PC-9 (cell line): ENCODE data around the gene PPAN. TPM values are rescaled to one million over a fixed set of nuclear protein-coding genes. Genes with fewer than 3 reads are reported as not detected.

Source experiments
- BruUV-seq: library from RNA; stranded (reverse); fragments of 400-500 nt; replicated peaks from 2 replicates; lab custom pipeline; 2021; lab: Mats Ljungman, UMichigan
- CTCF ChIA-PET: fragments of 300-600 bp; sonication (Branson Sonifier 250); formaldehyde crosslinking; loops from one replicate; lab custom pipeline; 2022; ENCODE audit warnings: antibody characterized with exemption; lab: Charles Lee
- POLR2A ChIA-PET: fragments of 300-600 bp; sonication (Branson Sonifier 250); formaldehyde crosslinking; loops from one replicate; lab custom pipeline; 2022; ENCODE audit warnings: antibody characterized with exemption; ENCODE audit not compliant: unreplicated experiment; lab: Charles Lee
- DNase-seq, 2 experiments: peaks; one replicate each; pipeline versions ENCODE4 v3.0.0 to v3.0.0-alpha.2; 2015 to 2022; ENCODE audit warnings: mixed read lengths in 1 of 2
- H2AFZ ChIP-seq: fragments of 200-600 bp; sonication (generic); 2 replicates; pipeline ENCODE4 v1.8.1; 2017; ENCODE audit warnings: antibody characterized with exemption
- H3F3A ChIP-seq: fragments of 200-600 bp; sonication (generic); 2 replicates; pipeline ENCODE4 v1.8.1; 2017; ENCODE audit warnings: antibody characterized with exemption, mild to moderate bottlenecking, low read depth; ENCODE audit not compliant: insufficient read depth
- H3K27ac ChIP-seq: fragments of 200-600 bp; sonication (generic); 2 replicates; pipeline ENCODE4 v1.6.1; 2016; ENCODE audit warnings: mixed run types
- H3K27me3 ChIP-seq: fragments of 200-600 bp; sonication (generic); 2 replicates; pipeline ENCODE4 v1.6.1; 2016; ENCODE audit warnings: low read depth, mixed run types; ENCODE audit not compliant: insufficient read depth
- H3K36me3 ChIP-seq: fragments of 200-600 bp; sonication (generic); 2 replicates; pipeline ENCODE4 v1.6.1; 2016; ENCODE audit warnings: low read depth, mixed run types
- H3K4me1 ChIP-seq: fragments of 200-600 bp; sonication (generic); replicated peaks from 2 replicates; pipeline ENCODE4 v1.6.1; 2016; ENCODE audit warnings: mixed run types; ENCODE audit not compliant: insufficient read depth
- H3K4me2 ChIP-seq: fragments of 200-600 bp; sonication (generic); 2 replicates; pipeline ENCODE4 v1.6.1; 2017; ENCODE audit warnings: mixed run types
- H3K4me3 ChIP-seq: fragments of 200-600 bp; sonication (generic); 2 replicates; pipeline ENCODE4 v1.6.1; 2016; ENCODE audit warnings: mixed run types
- H3K79me2 ChIP-seq: fragments of 200-600 bp; sonication (generic); 2 replicates; pipeline ENCODE4 v1.6.1; 2017; ENCODE audit warnings: low read depth, mixed run types
- H3K9me2 ChIP-seq: fragments of 200-600 bp; sonication (generic); 2 replicates; pipeline ENCODE4 v1.8.1; 2017; ENCODE audit warnings: mild to moderate bottlenecking; ENCODE audit not compliant: insufficient read depth
- H3K9me3 ChIP-seq: fragments of 200-600 bp; sonication (generic); 2 replicates; pipeline ENCODE4 v1.8.1; 2016; ENCODE audit warnings: low read depth; ENCODE audit not compliant: insufficient read depth
- H4K20me1 ChIP-seq: fragments of 200-600 bp; sonication (generic); 2 replicates; pipeline ENCODE4 v1.8.1; 2017; ENCODE audit not compliant: insufficient read depth
- EZH2 ChIP-seq: fragments of 200-600 bp; sonication (generic); IDR thresholded peaks from 2 replicates; pipeline ENCODE4 v1.8.0; 2017; ENCODE audit warnings: antibody characterized with exemption, low read depth
- intact Hi-C: fragments of 100-400 bp; cut with micrococcal nuclease; formaldehyde crosslinking; loops from one replicate; pipeline ENCODE4 v1.10.0; 2022; ENCODE audit not compliant: unreplicated experiment
- total RNA-seq: library from RNA; stranded (reverse); gene quantifications from 2 replicates; pipeline ENCODE4 v1.2.3, GENCODE V29; 2021
- TF ChIP-seq, protein P1 (sequence below): fragments of 200-600 bp; sonication (generic); conservative IDR thresholded peaks from 2 replicates; pipeline ENCODE4 v1.6.1; 2017; ENCODE audit warnings: mixed run types, antibody characterized with exemption, mild to moderate bottlenecking, moderate library complexity

The PPAN gene
- total RNA-seq, 1 experiment from 2014 or later, result 41.0 TPM

DNA sequence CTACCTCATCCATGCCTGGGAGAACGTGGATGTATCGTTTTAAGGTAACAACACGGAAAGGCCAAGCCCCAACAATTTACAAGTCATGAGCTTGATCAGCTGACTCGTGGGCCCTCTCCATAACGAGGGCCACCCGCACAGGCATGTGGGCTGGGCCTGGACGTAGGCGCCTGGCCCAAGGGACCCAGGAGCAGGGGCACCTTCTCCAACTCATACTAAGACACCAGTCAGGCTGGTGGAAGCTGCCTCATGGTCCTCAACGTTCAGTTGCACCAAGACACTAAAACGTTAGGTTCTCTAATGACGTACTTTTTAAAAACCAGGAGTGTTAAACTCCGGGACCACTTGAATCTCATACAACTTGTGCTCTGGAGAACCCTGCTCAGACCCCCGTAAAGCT is 35.3 kb downstream of the PPAN start:
- Histone ChIP-seq H3K9me3 (no peaks in the 10 kb centered on the region), H3K79me2 (no peaks in the 10 kb centered on the region), H2AFZ (no peak overlapping the region), H3K9me2 (no peaks in the 10 kb centered on the region), H3K4me1 (no peaks in the 10 kb centered on the region), H3K4me3 (no peak overlapping the region), H3K4me2 (no peak overlapping the region), H3K27ac (no peak overlapping the region), H3F3A (peaks cover 4% of the 10 kb centered on the region; the same call in 1 of the 2 replicates), H3K27me3 (no peaks in the 10 kb centered on the region), H4K20me1 (no peaks in the 10 kb centered on the region), H3K36me3 (peaks cover 53% of the 10 kb centered on the region)
- ChIA-PET POLR2A (no interaction called here), CTCF (no interaction called here)
- BruUV-seq, result no TSS peak
- DNase-seq, result no peak
- TF ChIP-seq EZH2, result no peak
- TF ChIP-seq, protein P1, sequence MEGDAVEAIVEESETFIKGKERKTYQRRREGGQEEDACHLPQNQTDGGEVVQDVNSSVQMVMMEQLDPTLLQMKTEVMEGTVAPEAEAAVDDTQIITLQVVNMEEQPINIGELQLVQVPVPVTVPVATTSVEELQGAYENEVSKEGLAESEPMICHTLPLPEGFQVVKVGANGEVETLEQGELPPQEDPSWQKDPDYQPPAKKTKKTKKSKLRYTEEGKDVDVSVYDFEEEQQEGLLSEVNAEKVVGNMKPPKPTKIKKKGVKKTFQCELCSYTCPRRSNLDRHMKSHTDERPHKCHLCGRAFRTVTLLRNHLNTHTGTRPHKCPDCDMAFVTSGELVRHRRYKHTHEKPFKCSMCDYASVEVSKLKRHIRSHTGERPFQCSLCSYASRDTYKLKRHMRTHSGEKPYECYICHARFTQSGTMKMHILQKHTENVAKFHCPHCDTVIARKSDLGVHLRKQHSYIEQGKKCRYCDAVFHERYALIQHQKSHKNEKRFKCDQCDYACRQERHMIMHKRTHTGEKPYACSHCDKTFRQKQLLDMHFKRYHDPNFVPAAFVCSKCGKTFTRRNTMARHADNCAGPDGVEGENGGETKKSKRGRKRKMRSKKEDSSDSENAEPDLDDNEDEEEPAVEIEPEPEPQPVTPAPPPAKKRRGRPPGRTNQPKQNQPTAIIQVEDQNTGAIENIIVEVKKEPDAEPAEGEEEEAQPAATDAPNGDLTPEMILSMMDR, result no peak
- intact Hi-C loops, result no loop called here

DNA sequence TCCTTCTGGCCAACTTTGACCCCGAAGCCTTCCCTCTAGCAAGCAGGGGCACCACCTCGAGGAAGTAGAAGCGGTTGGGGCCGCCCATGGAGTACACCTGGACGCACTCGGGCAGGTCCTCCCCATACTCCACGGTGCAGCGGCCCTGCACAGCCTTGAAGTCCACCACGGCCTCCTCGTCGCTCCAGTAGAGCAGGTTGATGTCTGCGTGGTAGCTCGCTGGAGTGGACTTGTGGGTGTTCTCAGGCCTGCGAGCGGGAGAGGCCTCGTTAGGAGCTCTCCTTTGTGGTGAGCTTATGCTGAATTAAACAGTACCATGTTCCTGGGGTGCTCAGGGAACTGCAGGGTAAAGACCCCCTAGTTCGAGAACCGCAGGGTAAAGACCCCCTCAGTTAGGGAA is 35.8 kb downstream of the PPAN start:
- Histone ChIP-seq H3K36me3 (peaks cover 54% of the 10 kb centered on the region), H3K9me3 (no peaks in the 10 kb centered on the region), H3K4me3 (no peak overlapping the region), H3F3A (peaks cover 4% of the 10 kb centered on the region; the same call in 1 of the 2 replicates), H4K20me1 (peaks cover 3% of the 10 kb centered on the region; the same call in 1 of the 2 replicates), H3K4me1 (no peaks in the 10 kb centered on the region), H3K79me2 (no peaks in the 10 kb centered on the region), H3K27me3 (no peaks in the 10 kb centered on the region), H3K9me2 (no peaks in the 10 kb centered on the region), H3K4me2 (no peak overlapping the region), H2AFZ (no peak overlapping the region), H3K27ac (no peak overlapping the region)
- ChIA-PET POLR2A (no interaction called here), CTCF (no interaction called here)
- DNase-seq, result no peak
- TF ChIP-seq, protein P1, result no peak
- TF ChIP-seq EZH2, result no peak
- intact Hi-C loops, result no loop called here
- BruUV-seq, result no TSS peak

DNA sequence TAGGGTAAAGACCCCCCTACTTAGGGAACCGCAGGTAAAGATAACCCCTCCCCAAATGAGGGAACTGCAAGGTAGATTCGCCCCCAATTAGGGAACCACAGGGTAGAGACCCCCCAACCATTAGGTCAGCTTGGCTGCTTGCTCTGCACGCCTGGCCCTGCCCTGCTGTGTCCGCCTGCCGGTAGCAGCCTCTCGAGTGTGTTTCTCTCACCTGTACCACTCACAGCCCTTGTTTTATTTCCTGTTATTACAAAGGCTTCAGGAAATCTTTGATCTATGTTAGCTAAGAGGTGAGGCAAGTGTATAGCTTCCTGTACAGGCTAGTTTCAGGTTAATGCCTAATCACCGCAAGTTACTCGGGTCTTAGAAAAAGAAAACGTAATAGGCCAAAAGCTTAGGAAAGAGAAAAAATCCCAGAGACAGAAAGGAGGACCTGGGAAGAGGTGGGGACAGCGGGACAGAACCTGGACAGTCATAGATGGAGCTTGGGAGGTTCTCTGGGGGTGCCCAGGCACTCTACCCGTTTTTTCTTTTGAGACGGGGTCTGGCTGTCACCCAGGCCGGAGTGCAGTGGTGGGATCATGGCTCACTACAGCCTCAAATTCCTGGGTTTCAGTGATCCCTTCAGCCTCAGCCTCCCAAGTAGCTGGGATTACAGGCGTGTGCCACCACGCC is 36.7 kb downstream of the PPAN start:
- CTCF ChIA-PET, result no interaction called here
- Histone ChIP-seq H3K79me2 (no peaks in the 10 kb centered on the region), H4K20me1 (peaks cover 3% of the 10 kb centered on the region; the same call in 1 of the 2 replicates), H3K4me2 (no peak overlapping the region), H3K4me1 (no peaks in the 10 kb centered on the region), H3K9me3 (no peaks in the 10 kb centered on the region), H3K9me2 (no peaks in the 10 kb centered on the region), H3K27ac (no peak overlapping the region), H3K4me3 (no peak overlapping the region), H3K27me3 (no peaks in the 10 kb centered on the region), H2AFZ (no peak overlapping the region), H3K36me3 (peaks cover 51% of the 10 kb centered on the region), H3F3A (peaks cover 4% of the 10 kb centered on the region; the same call in 1 of the 2 replicates)
- DNase-seq, result no peak
- no TSS peak for BruUV-seq
- TF ChIP-seq, protein P1, result no peak
- no peak for TF ChIP-seq EZH2
- POLR2A ChIA-PET, result interaction anchor here (0.6 kb wide), 1 partner anchor 192 kb away, joined by 6 read pairs; no protein-coding TSS in a partner anchor
- intact Hi-C loops, result no loop called here
